IMR-90 (cell line): ENCODE measurements around the gene COPS9. TPM values are rescaled to one million over a fixed set of nuclear protein-coding genes. Genes with fewer than 3 reads are reported as not detected.

Experiments used
- ATAC-seq: fragments of 200-7000 bp; cut with Tn5 transposase; 2 replicates; pipeline ENCODE4 v1.9.1; 2020; ENCODE audit warnings: low read depth, mild to moderate bottlenecking, moderate library complexity
- BruUV-seq: library from RNA; stranded (reverse); fragments of 400-500 nt; replicated peaks from 2 replicates; lab custom pipeline; 2021; lab: Mats Ljungman, UMichigan
- CTCF ChIA-PET: fragments of 300-600 bp; formaldehyde crosslinking; extraction: SDS; loops from one replicate; lab custom pipeline; 2021; ENCODE audit warnings: antibody characterized with exemption; lab: Yijun Ruan, JAX
- POLR2A ChIA-PET: fragments of 300-600 bp; sonication (Branson Sonifier 250); formaldehyde crosslinking; loops from one replicate; lab custom pipeline; 2022; ENCODE audit warnings: antibody characterized with exemption; ENCODE audit not compliant: unreplicated experiment; lab: Charles Lee
- DNase-seq: peaks from one replicate; pipeline ENCODE4 v3.0.0; 2013
- H2AFZ ChIP-seq: replicated peaks from 2 replicates; pipeline ENCODE3; 2013; ENCODE audit warnings: low read length, mild to moderate bottlenecking; ENCODE audit not compliant: poor library complexity
- H2AK5ac ChIP-seq: 2 replicates; pipeline ENCODE4 v1.6.1; 2013; ENCODE audit warnings: low read depth, low read length, inconsistent platforms
- H2AK9ac ChIP-seq: replicated peaks from 2 replicates; pipeline ENCODE3; 2013; ENCODE audit warnings: mild to moderate bottlenecking, low read depth, low read length, moderate library complexity; ENCODE audit not compliant: poor library complexity
- H2BK120ac ChIP-seq: 2 replicates; pipeline ENCODE4 v1.6.1; 2013; ENCODE audit warnings: low read depth, low read length, inconsistent platforms
- H2BK15ac ChIP-seq: 3 replicates; pipeline ENCODE4 v1.6.1; 2013; ENCODE audit warnings: low read depth, low read length, inconsistent platforms
- H2BK20ac ChIP-seq: 2 replicates; pipeline ENCODE4 v1.6.1; 2013; ENCODE audit warnings: low read depth, mild to moderate bottlenecking, inconsistent platforms, low read length, moderate library complexity
- H2BK5ac ChIP-seq: 2 replicates; pipeline ENCODE4 v1.6.1; 2013; ENCODE audit warnings: mild to moderate bottlenecking, low read depth, low read length, inconsistent platforms; ENCODE audit not compliant: poor library complexity, severe bottlenecking
- H3K14ac ChIP-seq: replicated peaks from 2 replicates; pipeline ENCODE4 v1.6.1; 2013; ENCODE audit warnings: low read depth, low read length, inconsistent platforms
- H3K18ac ChIP-seq: 2 replicates; pipeline ENCODE4 v1.6.1; 2013; ENCODE audit warnings: low read depth, low read length, control low read depth
- H3K23ac ChIP-seq: 2 replicates; pipeline ENCODE4 v1.6.1; 2013; ENCODE audit warnings: low read depth, low read length, inconsistent platforms
- H3K27ac ChIP-seq: 2 replicates; pipeline ENCODE4 v1.5.1; 2013; ENCODE audit warnings: mild to moderate bottlenecking, control low read depth, low read length; ENCODE audit not compliant: insufficient read depth
- H3K27me3 ChIP-seq: 2 replicates; pipeline ENCODE4 v1.6.1; 2013; ENCODE audit warnings: low read length; ENCODE audit not compliant: control insufficient read depth, insufficient read depth
- H3K36me3 ChIP-seq: 2 replicates; pipeline ENCODE4 v1.6.1; 2013; ENCODE audit warnings: low read length, mixed read lengths; ENCODE audit not compliant: control insufficient read depth, insufficient read depth
- H3K4ac ChIP-seq: 2 replicates; pipeline ENCODE4 v1.6.1; 2013; ENCODE audit warnings: low read depth, low read length, inconsistent platforms
- H3K4me1 ChIP-seq: 2 replicates; pipeline ENCODE4 v1.6.1; 2013; ENCODE audit warnings: low read length, mixed read lengths; ENCODE audit not compliant: control insufficient read depth, insufficient read depth
- H3K4me2 ChIP-seq: 2 replicates; pipeline ENCODE4 v1.6.1; 2013; ENCODE audit warnings: low read depth, mild to moderate bottlenecking, control low read depth, low read length, moderate library complexity
- H3K4me3 ChIP-seq: 2 replicates; pipeline ENCODE4 v1.5.1; 2013; ENCODE audit warnings: low read depth, mild to moderate bottlenecking, control low read depth, low read length, moderate library complexity; ENCODE audit not compliant: insufficient read depth
- H3K56ac ChIP-seq: 2 replicates; pipeline ENCODE4 v1.6.1; 2013; ENCODE audit warnings: low read length, inconsistent platforms; ENCODE audit not compliant: insufficient read depth; ENCODE audit errors: extremely low read depth
- H3K79me1 ChIP-seq, 2 experiments: 2 replicates each; pipeline ENCODE4 v1.6.1; 2013; ENCODE audit warnings: low read length in 2 of 2, inconsistent platforms in 1 of 2, low read depth in 1 of 2
- H3K9ac ChIP-seq: 2 replicates; pipeline ENCODE4 v1.6.1; 2013; ENCODE audit warnings: low read depth, low read length, control low read depth
- H3K9me1 ChIP-seq: 2 replicates; pipeline ENCODE4 v1.6.1; 2013; ENCODE audit warnings: low read length, inconsistent platforms; ENCODE audit not compliant: insufficient read depth
- H3K9me3 ChIP-seq: 2 replicates; pipeline ENCODE4 v1.6.1; 2013; ENCODE audit warnings: low read length; ENCODE audit not compliant: control insufficient read depth, insufficient read depth
- H4K20me1 ChIP-seq: 2 replicates; pipeline ENCODE4 v1.6.1; 2013; ENCODE audit warnings: low read length, inconsistent platforms; ENCODE audit not compliant: insufficient read depth
- H4K5ac ChIP-seq: 2 replicates; pipeline ENCODE4 v1.6.1; 2013; ENCODE audit warnings: mild to moderate bottlenecking, low read depth, low read length, control low read depth
- H4K8ac ChIP-seq, 2 experiments: 2 replicates each; pipeline ENCODE4 v1.6.1; 2013; ENCODE audit warnings: low read depth in 2 of 2, low read length in 2 of 2, control low read depth in 1 of 2, inconsistent platforms in 1 of 2
- H4K91ac ChIP-seq: 2 replicates; pipeline ENCODE4 v1.6.1; 2013; ENCODE audit warnings: low read depth, low read length, inconsistent platforms; ENCODE audit not compliant: insufficient read depth
- CTCF ChIP-seq: conservative IDR thresholded peaks from 2 replicates; pipeline ENCODE4 v1.5.1; 2012; ENCODE audit warnings: mild to moderate bottlenecking, low read depth, low read length, improper control_type of control experiment
- FOS ChIP-seq: fragments of 150-350 bp; IDR thresholded peaks from 2 replicates; pipeline ENCODE4 v1.6.1; 2016; ENCODE audit warnings: low read depth, low read length
- MAFK ChIP-seq: IDR thresholded peaks from 2 replicates; pipeline ENCODE4 v1.6.1; 2012; ENCODE audit warnings: low read depth, low read length, improper control_type of control experiment
- MAZ ChIP-seq: IDR thresholded peaks from 2 replicates; pipeline ENCODE4 v1.6.1; 2012; ENCODE audit warnings: low read depth, mild to moderate bottlenecking, low read length, improper control_type of control experiment, moderate library complexity, borderline replicate concordance
- MXI1 ChIP-seq: IDR thresholded peaks from 2 replicates; pipeline ENCODE4 v1.6.1; 2012; ENCODE audit warnings: low read depth, mild to moderate bottlenecking, low read length, moderate library complexity, borderline replicate concordance
- RAD21 ChIP-seq: IDR thresholded peaks from 2 replicates; pipeline ENCODE4 v1.6.1; 2012; ENCODE audit warnings: low read length, improper control_type of control experiment
- SMC3 ChIP-seq: fragments of 150-350 bp; IDR thresholded peaks from 2 replicates; pipeline ENCODE4 v1.6.1; 2016; ENCODE audit warnings: low read depth, mild to moderate bottlenecking, antibody characterized with exemption, low read length, moderate library complexity
- WGBS, 2 experiments: methylation state at CpG; one replicate each; pipeline versions ENCODE4 v1.1.5 to v1.1.7; 2013; ENCODE audit warnings: missing lambda C conversion rate in 2 of 2; ENCODE audit not compliant: insufficient read length in 1 of 2; ENCODE audit errors: extremely low coverage in 2 of 2; 5-methylcytosine and 5-hydroxymethylcytosine counted together
- dilution Hi-C: fragments of 300-500 bp; cut with HindIII; formaldehyde crosslinking; loops from one replicate; pipeline ENCODE4 v1.14.3; 2018; ENCODE audit warnings: low sequenced_read_pairs; ENCODE audit not compliant: unreplicated experiment
- in situ Hi-C: fragments of 300-500 bp; cut with MboI; formaldehyde crosslinking; loops from 3 replicates; pipeline ENCODE4 v1.14.3; 2019; ENCODE audit warnings: low sequenced_read_pairs, inconsistent platforms, mixed read lengths
- intact Hi-C: fragments of 100-400 bp; cut with micrococcal nuclease; formaldehyde crosslinking; loops from 2 replicates; pipeline ENCODE4 v1.10.0; 2022
- polyA plus RNA-seq, 3 experiments: library from polyadenylated mRNA; depleted of rRNA; stranded (reverse); fragments of >200 nt; gene quantifications; 2 replicates each; pipeline ENCODE4 v1.2.3, GENCODE V29; 2012; ENCODE audit warnings: low replicate concordance in 1 of 3
- total RNA-seq: library from RNA; depleted of rRNA; stranded (reverse); fragments of >200 nt; gene quantifications from 2 replicates; pipeline ENCODE4 v1.2.3, GENCODE V29; 2012

Gene COPS9
- total and polyA plus RNA-seq, 2 of the 4 experiments (the other 2 are of a cell fraction) = 85.9 to 309 TPM

- intact Hi-C loops = no loop called here
- in situ Hi-C loops = loop anchor here (5.0 to 25.0 kb wide), 2 partner anchors 79 to 1104 kb away; no protein-coding TSS in a partner anchor
- H3K23ac ChIP-seq = no peak overlapping the region
- no peak overlapping the region for H2AK9ac ChIP-seq
- no peak overlapping the region for H3K14ac ChIP-seq
- dilution Hi-C loops = no loop called here
- ATAC-seq (no peak), DNase-seq (no peak)
- POLR2A ChIA-PET = no interaction called here
- no peak overlapping the region for H4K91ac ChIP-seq
- H2BK15ac ChIP-seq = no peak overlapping the region
- no peak overlapping the region for H4K8ac ChIP-seq
- CTCF ChIA-PET = no interaction called here
- H3K36me3 ChIP-seq = no peaks in the 10 kb centered on the region
- no peak overlapping the region for H3K4me2 ChIP-seq
- H3K9me3 ChIP-seq = no peaks in the 10 kb centered on the region
- no peak overlapping the region for H3K9ac ChIP-seq
- H3K4ac ChIP-seq = no peak overlapping the region
- no peak overlapping the region for H3K4me3 ChIP-seq
- no peak overlapping the region for H2BK120ac ChIP-seq
- TF ChIP-seq RAD21 (no peak), MXI1 (no peak), FOS (no peak), MAFK (no peak), CTCF (no peak), SMC3 (no peak), MAZ (no peak)
- no peak overlapping the region for H3K18ac ChIP-seq
- no peak overlapping the region for H2BK5ac ChIP-seq
- H2AFZ ChIP-seq = no peak overlapping the region
- BruUV-seq = no TSS peak
- no peak overlapping the region for H3K27ac ChIP-seq
- no peaks in the 10 kb centered on the region for H3K9me1 ChIP-seq
- H2AK5ac ChIP-seq = no peak overlapping the region
- H3K79me1 ChIP-seq = peaks cover 0 to 1% of the 10 kb centered on the region in 2 experiments; a peak in 1 of 4 replicates
- H3K4me1 ChIP-seq = no peaks in the 10 kb centered on the region
- WGBS, 2 experiments = 65% methylated on average over 9 of the region's 11 CpGs; no CpG with 5 or more reads in 1 of the 2 experiments
- peaks cover 27% of the 10 kb centered on the region for H3K27me3 ChIP-seq
- H3K56ac ChIP-seq = no peak overlapping the region
- H2BK20ac ChIP-seq = no peak overlapping the region
- no peaks in the 10 kb centered on the region for H4K20me1 ChIP-seq
- no peak overlapping the region for H4K5ac ChIP-seq
Observed at GRCh38 chr2:240140920-240141319, 4.8 kb upstream of the COPS9 start.
